Esophagus squamous epithelium (tissue), 4 donors: ENCODE data around the gene CCIN.

Source experiments
- POLR2A ChIP-seq, 4 donors: fragments of 450-650 bp; IDR thresholded peaks; one replicate each; pipeline ENCODE4 v1.6.1; 2017; ENCODE audit warnings: antibody characterized with exemption in 4 of 4, mild to moderate bottlenecking in 4 of 4, moderate library complexity in 3 of 4
- TF ChIP-seq, protein P1 (sequence below), 6 experiments: fragments of 450-650 bp in 4 of 6; fragments of 200-600 bp in 2 of 6; sonication (generic) in 2 of 6; IDR thresholded peaks; one replicate each; pipeline ENCODE4 v1.5.1; 2016 to 2019; ENCODE audit warnings: antibody characterized with exemption in 6 of 6, mild to moderate bottlenecking in 4 of 6, moderate library complexity in 4 of 6

GRCh38 chr9:36138901-36139300 is 30.3 kb upstream of the CCIN start:
- TF ChIP-seq, protein P1, sequence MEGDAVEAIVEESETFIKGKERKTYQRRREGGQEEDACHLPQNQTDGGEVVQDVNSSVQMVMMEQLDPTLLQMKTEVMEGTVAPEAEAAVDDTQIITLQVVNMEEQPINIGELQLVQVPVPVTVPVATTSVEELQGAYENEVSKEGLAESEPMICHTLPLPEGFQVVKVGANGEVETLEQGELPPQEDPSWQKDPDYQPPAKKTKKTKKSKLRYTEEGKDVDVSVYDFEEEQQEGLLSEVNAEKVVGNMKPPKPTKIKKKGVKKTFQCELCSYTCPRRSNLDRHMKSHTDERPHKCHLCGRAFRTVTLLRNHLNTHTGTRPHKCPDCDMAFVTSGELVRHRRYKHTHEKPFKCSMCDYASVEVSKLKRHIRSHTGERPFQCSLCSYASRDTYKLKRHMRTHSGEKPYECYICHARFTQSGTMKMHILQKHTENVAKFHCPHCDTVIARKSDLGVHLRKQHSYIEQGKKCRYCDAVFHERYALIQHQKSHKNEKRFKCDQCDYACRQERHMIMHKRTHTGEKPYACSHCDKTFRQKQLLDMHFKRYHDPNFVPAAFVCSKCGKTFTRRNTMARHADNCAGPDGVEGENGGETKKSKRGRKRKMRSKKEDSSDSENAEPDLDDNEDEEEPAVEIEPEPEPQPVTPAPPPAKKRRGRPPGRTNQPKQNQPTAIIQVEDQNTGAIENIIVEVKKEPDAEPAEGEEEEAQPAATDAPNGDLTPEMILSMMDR (IDR thresholded peaks at IDR 0.05) = no peak
- TF ChIP-seq POLR2A (IDR thresholded peaks at IDR 0.05) = no peak
